Kidney (tissue), 14 donors: ENCODE results near the gene FBXL17. TPM values are rescaled to one million over a fixed set of nuclear protein-coding genes. Genes with fewer than 3 reads are reported as not detected.
"Not testable (repeated sequence)": the region's sequence is repeated elsewhere in the genome, so short reads cannot be mapped to it uniquely, and the experiment has no call there.

ENCODE experiments used
- DNase-seq, 5 donors: peaks; one replicate each; pipeline ENCODE4 v3.0.0-alpha.2; 2013 to 2020
- FAIRE-seq: peaks from 2 replicates; lab custom pipeline; 2012; peaks lifted over from hg19 to GRCh38; lab: Jason Lieb, UNC
- H3K27ac ChIP-seq, 2 donors: one replicate each; pipeline ENCODE4 v1.7.0; 2013; ENCODE audit warnings: low read depth in 2 of 2, low read length in 2 of 2, inconsistent platforms in 1 of 2
- H3K27me3 ChIP-seq: one replicate; pipeline ENCODE4 v1.7.1; 2013; ENCODE audit warnings: low read length, inconsistent platforms; ENCODE audit not compliant: control insufficient read depth, insufficient read depth
- H3K36me3 ChIP-seq, 3 donors: one replicate each; pipeline versions ENCODE4 v1.7.0 to v1.7.1; 2013; ENCODE audit warnings: low read length in 3 of 3, control low read depth in 1 of 3, inconsistent platforms in 1 of 3; ENCODE audit not compliant: insufficient read depth in 3 of 3, control insufficient read depth in 2 of 3
- H3K4me1 ChIP-seq, 3 donors: one replicate each; pipeline versions ENCODE4 v1.7.0 to v1.7.1; 2013; ENCODE audit warnings: low read length in 3 of 3, inconsistent platforms in 1 of 3, low read depth in 1 of 3; ENCODE audit not compliant: control insufficient read depth in 2 of 3, insufficient read depth in 2 of 3
- H3K4me3 ChIP-seq, 3 donors: one replicate each; pipeline versions ENCODE4 v1.7.0 to v1.8.1; 2013; ENCODE audit warnings: low read length in 3 of 3, control low read depth in 1 of 3, inconsistent platforms in 1 of 3
- H3K9ac ChIP-seq, 3 donors: one replicate each; pipeline versions ENCODE4 v1.7.0 to v1.7.1; 2013; ENCODE audit warnings: low read length in 3 of 3, control low read depth in 1 of 3, inconsistent platforms in 1 of 3
- H3K9me3 ChIP-seq, 3 donors: one replicate each; pipeline versions ENCODE4 v1.7.0 to v1.7.1; 2013; ENCODE audit warnings: low read length in 3 of 3, control low read depth in 1 of 3, inconsistent platforms in 1 of 3; ENCODE audit not compliant: control insufficient read depth in 2 of 3, insufficient read depth in 1 of 3
- intact Hi-C: fragments of 100-400 bp; cut with DNase I; formaldehyde crosslinking; loops from one replicate; pipeline ENCODE4 v1.11.1; 2022
- polyA plus RNA-seq: library from polyadenylated mRNA; stranded (reverse); fragments of 350-450 nt; fragmentation: Illumina TruSeq; extraction: RNeasy Lipid Tissue Mini Kit (QIAGEN cat#74804); gene quantifications from one replicate; pipeline ENCODE4 v1.2.3, GENCODE V29; 2014; ENCODE audit warnings: low read depth, low replicate concordance; ENCODE audit not compliant: insufficient read depth
- total RNA-seq: library from RNA; stranded (reverse); fragmentation: NEBNext Ultra II Directional; extraction: Animal tissue kit (Norgen Biotek cat#: 25700); gene quantifications from one replicate; pipeline ENCODE4 v1.2.1, GENCODE V29; 2021
- TF ChIP-seq, protein P1 (sequence below): IDR thresholded peaks from 3 replicates; pipeline ENCODE4 v1.5.1; 2012; ENCODE audit warnings: mild to moderate bottlenecking, moderate library complexity, borderline replicate concordance; ENCODE audit not compliant: insufficient read depth; ENCODE audit errors: extremely low read depth
- donor health status: control.
- donor health status: control.
- donor health status: control.
- donor health status: control.
- donor health status: control.
- donor health status: DM: yes; HTN: yes; CAD: no.
- donor health status: Normal renal cell carcinoma (clear cell type).

The FBXL17 gene
- total and polyA plus RNA-seq, 2 donors from 2014 or later, result 11.7 to 26.5 TPM

DNA sequence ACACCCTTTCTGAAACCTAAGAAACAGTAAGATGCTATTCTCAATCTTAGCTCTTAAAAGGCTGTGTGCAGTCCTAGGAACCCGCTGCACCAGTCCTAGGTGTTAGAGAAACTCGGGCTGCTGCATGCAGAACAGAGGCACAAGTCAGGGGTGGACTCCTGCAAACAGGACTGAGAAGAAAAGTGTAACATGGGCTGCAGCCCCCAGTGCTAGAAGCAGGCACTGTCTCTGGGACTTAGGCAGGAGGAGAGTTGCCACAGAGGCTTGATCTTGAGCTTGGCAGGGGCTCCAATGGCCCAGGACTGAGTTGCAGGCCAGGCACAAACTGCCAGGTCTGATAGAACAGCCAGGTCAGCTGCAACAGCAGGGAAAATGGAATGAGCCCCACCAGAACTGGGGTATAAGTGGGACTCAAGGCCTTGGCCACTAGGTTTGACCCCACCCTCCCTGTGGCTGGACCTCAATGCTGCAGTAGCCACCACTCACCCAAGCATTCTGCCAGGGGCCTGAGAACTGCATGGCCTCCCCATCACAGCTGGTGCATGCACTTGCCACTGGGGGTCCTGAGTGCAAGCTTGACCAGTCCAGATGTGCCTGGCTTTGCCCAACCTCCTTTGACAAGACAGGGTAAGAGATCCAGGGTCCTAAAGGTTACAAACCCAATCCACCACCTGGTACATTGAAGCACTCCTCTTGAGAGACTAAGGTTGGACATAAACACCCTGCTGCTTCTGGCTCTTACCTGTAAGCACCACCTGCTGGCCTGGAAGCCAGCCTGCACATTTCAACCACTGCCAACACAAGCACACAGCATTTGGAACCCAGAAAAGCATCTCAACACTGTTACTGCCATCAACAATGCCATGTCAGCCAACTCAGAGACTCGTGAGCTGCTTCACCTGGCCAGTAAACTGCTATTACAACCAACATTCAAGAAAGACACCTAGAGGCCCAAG lies 103.3 kb downstream of the FBXL17 start:
- TF ChIP-seq, protein P1, sequence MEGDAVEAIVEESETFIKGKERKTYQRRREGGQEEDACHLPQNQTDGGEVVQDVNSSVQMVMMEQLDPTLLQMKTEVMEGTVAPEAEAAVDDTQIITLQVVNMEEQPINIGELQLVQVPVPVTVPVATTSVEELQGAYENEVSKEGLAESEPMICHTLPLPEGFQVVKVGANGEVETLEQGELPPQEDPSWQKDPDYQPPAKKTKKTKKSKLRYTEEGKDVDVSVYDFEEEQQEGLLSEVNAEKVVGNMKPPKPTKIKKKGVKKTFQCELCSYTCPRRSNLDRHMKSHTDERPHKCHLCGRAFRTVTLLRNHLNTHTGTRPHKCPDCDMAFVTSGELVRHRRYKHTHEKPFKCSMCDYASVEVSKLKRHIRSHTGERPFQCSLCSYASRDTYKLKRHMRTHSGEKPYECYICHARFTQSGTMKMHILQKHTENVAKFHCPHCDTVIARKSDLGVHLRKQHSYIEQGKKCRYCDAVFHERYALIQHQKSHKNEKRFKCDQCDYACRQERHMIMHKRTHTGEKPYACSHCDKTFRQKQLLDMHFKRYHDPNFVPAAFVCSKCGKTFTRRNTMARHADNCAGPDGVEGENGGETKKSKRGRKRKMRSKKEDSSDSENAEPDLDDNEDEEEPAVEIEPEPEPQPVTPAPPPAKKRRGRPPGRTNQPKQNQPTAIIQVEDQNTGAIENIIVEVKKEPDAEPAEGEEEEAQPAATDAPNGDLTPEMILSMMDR, result no peak
- DNase-seq (no peak), FAIRE-seq (no peak)
- Histone ChIP-seq H3K4me1 (peaks cover 0 to 4% (median 0%) of the 10 kb centered on the region in 3 donors), H3K9me3 (no peaks in the 10 kb centered on the region), H3K36me3 (no peaks in the 10 kb centered on the region), H3K27ac (no peak overlapping the region), H3K27me3 (no peaks in the 10 kb centered on the region), H3K9ac (no peak overlapping the region), H3K4me3 (no peak overlapping the region)
- intact Hi-C loops, result no loop called here

DNA sequence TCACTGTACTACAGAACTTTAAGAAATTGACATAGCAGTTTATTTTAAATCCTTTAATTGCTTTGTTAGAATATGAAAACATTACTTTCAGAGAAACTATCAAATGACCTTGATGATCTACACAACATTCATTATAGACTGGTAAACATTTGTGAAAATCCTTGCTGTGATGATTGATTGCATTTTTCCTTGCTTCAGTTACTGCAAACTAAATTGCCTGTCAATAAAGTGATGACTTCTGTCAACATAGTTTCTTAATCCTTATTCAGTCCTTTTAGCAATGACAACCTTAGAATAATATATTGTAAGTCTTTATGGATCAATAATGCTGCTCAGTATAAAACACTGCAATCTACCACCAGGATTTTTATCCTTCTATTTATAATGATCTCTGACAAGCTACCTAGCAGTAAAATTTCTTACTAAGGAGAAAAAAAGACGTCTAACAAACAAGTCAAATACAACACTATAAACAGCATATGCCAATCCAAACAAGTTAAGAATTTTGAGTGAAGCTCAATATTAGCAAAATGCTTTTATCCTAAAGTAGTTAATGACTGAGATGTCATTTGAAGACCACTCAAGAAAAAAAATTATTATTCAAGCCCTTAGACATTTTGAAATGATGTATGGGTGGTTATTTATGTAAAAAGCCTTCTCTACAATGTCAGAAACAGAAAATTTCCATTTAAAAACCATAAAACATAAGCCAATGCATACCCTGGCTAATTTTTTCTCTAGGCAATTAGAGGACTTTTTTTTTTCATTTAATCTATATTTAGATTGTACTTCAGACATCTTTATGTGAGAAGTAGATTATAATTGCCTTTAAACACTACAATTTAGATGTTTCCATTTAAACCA lies 105.5 kb downstream of the FBXL17 start:
- intact Hi-C loops, result no loop called here
- TF ChIP-seq, protein P1, result no peak

DNA sequence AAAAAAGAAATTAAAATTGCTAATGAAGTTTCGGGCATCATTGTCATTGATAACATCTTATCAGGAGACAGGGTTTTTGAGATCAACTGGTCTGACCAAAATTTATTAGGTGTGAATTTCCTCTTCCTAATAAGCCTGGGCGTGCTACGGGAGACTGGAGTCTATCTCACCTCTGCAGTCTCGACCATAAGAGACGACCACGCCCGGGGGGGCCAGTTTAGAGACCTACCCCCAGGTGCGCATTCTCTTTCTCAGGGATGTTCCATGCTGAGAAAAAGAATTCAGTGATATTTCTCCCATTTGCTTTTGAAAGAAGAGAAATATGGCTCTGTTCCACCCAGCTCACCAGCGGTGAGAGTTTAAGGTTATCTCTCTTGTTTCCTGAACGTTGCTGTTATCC lies 107.8 kb downstream of the FBXL17 start:
- H3K27me3 ChIP-seq, FAIRE-seq, H3K9me3 ChIP-seq, intact Hi-C loops, DNase-seq, H3K36me3 ChIP-seq, H3K4me3 ChIP-seq, H3K9ac ChIP-seq, H3K27ac ChIP-seq, H3K4me1 ChIP-seq: not testable (repeated sequence)

More for the DNA sequence above, 105.5 kb downstream of the FBXL17 start:
- H3K36me3 ChIP-seq, result no peaks in the 10 kb centered on the region
- DNase-seq (no peak), FAIRE-seq (no peak)
- peaks cover 0 to 4% (median 0%) of the 10 kb centered on the region in 3 donors for H3K4me1 ChIP-seq
- H3K9ac ChIP-seq, result no peak overlapping the region
- H3K9me3 ChIP-seq, result no peaks in the 10 kb centered on the region
- H3K27ac ChIP-seq, result no peak overlapping the region
- H3K4me3 ChIP-seq, result no peak overlapping the region
- H3K27me3 ChIP-seq, result no peaks in the 10 kb centered on the region

DNA sequence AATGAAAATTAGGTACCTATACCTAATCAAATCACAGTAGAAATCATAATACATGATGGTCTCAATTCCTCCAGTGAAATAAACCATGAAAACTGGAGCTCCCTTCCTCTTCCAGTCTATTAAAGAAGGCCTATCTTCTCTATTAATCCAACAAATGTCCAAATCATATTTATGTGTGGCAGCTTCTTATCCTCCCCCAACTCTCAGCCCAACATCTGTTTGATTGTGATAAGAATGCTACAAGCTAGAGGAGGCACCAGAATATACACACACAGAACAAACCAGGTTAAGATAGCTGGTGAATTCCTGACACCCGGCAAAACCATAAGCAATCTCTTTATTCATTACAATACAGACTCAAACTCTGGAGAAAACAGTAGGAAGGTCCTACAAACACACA lies 110.8 kb downstream of the FBXL17 start:
- H3K9ac ChIP-seq, result no peak overlapping the region
- DNase-seq (no peak), FAIRE-seq (no peak)
- TF ChIP-seq, protein P1, result no peak
- H3K36me3 ChIP-seq, result no peaks in the 10 kb centered on the region
- no peak overlapping the region for H3K27ac ChIP-seq
- H3K27me3 ChIP-seq, result no peaks in the 10 kb centered on the region
- H3K9me3 ChIP-seq, result no peaks in the 10 kb centered on the region
- no peak overlapping the region for H3K4me3 ChIP-seq
- intact Hi-C loops, result no loop called here
- no peaks in the 10 kb centered on the region for H3K4me1 ChIP-seq
